NCI-H1092 treated with DMSO at 0.1 percent for 48 hours (cell line): ENCODE data around the gene ENTREP1.

ENCODE experiments used
- DNase-seq: peaks from one replicate; lab custom pipeline; 2025; lab: John Stamatoyannopoulos, UW

Gene ENTREP1

DNA sequence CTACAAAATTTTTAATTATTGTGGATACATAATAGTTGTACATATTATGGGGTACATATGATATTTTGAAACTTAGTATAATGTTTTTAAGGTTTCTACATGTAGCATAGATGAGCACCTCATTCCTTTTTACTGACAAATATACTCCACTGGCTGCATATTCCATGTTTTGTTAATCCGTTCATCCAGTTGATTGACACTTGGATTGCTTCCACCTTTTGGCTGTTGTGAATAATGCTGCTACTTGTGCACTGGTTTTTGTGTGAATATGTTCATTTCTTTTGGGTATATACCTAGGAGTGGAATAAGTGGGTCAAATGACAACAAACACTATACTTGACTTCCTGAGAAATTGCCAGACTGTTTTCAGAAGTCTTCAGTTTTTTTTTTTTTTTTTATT lies 2.8 kb upstream of the ENTREP1 start:
- DNase-seq = no peak

DNA sequence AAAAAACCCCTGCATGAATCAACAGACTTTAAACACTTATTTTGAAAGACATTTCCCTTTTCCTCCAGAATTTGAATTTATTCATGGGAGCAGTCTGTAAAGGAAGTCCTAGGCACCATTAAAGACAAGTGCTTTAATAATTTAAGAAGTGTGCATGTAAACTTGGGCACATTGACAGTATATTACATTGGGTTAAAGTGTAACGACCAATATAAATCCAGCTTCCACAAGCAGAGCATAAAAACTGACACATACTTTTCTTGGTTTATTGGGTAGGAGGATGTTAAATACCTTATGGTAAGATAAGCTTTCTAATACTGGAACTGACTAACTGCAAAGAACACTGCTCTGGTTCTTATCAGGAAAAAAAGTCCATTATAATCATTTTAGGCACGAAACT lies 1.2 kb upstream of the ENTREP1 start:
- no peak for DNase-seq

DNA sequence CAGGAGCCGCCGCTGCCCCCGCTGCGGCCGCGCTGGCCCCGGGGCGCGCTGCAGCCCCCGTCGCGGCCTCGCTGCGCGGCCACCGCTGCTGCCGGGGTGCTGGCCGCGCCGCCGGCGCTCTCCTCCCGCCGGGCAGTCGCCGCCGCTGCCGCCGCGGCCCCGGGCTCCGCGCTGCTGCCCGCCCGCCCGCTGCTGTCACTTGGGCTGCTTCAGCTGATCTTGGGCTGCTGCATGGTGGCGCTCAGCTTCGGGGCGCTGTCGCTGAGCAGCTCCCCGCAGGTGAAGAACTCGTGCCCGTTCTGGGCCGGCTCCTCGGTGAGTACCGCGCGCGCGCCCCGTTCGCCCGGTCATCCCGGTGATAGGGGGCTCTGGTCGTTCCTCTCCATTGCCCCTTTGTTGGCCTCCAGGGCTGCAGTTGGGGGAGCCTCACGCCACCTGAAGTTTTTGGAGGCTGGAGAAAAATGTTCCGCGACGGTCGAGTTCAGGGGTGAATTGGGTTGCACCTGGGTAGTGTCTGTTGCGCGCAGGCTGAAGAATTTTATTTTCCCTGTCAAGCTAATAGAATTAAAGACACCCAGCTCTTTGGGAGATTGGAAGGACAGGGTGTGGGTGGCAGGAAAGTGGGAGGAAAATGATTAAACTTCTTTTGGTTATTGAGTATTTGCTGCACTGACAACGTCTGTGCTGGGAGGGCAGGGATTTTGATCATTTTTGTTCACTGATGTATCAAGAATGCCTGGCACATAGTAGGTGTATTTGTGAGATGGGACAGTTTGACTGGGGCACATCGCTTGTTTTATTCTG lies 596 bp downstream of the ENTREP1 start:
- peak; percentile 21 for DNase-seq

DNA sequence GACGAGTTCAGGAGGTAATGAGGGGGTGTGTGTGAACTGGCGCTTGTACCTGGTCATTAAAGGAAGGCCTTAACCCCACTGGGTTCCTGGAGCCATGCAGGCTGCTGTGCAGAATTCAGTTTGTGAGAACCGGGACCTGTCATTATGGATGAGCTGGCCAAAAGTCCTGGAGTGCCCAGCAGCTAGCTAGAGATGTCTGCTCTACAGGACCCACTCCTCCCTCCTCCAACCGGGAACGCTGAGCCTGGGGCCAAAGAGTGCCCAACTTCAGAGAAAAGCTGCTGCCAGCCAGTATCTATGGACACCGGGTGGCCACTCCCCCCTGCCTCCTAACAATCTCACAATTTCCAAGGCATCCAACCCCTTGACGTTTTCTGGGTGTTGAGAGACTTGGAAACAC lies 1.2 kb downstream of the ENTREP1 start:
- DNase-seq = no peak

DNA sequence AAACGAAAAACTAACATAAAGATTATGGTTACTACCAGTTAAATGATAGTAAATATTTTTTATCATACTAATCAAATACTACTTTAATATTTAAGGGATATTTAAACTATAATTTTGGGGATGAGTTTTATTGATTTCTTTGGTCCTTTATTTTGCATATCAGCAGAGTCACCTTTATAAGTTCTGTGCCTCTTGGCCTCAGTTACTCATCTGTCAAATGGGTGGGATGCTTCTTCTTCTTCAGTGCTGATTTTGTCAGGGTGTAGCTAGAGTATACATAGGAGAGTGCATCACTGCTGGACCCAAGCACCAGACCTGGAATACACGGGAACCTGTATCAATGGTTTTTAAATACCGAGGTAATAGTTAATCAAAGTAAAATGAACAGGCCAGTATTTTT lies 5.6 kb downstream of the ENTREP1 start:
- DNase-seq = no peak

DNA sequence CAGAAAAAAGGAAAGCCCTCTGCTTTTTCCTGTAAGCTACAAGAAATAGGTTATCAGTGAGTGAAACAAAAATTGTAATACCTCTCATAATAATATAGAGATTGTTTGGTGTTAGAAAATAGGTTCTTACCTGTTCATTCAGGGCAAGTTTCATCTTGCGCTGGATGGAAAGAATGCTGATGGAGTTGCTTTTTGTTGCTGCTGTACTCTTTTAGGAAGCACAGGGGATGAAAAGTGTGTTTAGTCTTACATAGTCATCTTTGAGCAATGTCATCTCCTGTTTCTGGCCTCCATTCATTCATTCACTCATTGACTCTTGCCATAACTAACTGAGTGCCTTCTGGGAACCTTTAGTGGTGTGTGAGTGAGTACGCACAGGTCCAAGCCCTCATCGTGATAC lies 6.4 kb downstream of the ENTREP1 start:
- DNase-seq = no peak

DNA sequence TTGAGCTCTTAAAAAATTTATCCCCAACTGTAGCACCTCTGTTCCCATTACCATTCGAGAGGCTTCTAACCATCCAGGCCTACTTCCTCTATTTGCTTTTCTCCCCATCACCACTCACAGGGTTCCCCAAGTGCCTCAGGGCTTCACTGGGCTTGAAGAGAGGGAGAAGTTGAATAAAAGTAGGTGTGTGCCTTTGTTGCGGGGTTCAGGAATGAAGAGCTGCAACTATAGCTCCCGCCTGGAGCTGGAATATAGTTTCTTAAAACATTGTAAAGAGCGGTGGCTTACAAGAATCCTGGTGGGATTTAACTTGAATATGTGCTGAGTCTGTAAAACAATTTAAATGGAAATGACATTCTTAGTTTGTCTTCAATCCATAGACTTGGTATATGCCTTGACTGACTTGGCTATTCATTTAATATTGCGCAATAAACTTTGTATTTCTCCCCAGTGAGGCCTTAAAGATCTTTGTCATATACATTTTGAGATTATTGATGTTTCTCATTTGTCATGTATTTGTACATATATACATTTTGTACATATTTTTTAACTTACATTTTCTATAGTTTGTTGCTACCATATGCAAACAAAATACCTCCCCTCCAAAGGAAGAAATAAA lies 7.2 kb downstream of the ENTREP1 start:
- DNase-seq = no peak

DNA sequence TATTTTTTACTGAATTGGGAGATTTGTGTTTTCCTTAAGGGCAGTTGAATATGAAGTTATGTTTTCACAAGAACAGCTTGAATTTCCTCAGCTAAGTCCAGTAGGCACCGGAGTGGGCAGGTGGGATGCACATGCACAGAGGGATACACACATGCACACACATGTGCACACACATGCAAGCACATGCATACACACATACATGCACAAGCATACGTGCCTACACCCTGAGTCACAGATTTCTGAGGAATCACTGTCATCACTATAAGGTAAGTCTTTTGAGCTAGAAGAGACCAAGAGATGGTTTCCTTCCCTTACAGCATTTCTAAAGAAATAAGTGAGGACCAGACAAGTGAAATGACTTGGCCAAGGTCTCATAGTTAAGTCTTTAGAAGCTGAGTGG lies 8.7 kb downstream of the ENTREP1 start:
- no peak for DNase-seq

DNA sequence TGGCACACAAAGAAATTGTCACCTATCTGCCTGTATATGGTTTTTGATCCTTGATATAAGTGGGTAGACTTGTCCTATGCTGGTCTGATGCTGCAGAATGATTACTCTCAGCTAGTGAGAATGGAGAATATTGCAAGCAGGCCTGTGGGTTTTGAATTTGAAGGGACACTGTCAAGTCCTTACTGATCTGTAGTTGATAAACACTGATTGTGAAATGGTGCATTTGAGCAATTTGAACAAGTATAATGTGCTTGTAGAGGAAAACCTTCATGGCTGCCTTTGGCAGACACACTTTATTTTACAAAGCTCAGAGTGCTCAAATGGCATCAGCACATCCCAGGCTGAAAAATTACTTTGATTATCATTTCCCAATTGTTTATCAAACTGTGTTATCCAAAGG lies 9.3 kb downstream of the ENTREP1 start:
- no peak for DNase-seq

DNA sequence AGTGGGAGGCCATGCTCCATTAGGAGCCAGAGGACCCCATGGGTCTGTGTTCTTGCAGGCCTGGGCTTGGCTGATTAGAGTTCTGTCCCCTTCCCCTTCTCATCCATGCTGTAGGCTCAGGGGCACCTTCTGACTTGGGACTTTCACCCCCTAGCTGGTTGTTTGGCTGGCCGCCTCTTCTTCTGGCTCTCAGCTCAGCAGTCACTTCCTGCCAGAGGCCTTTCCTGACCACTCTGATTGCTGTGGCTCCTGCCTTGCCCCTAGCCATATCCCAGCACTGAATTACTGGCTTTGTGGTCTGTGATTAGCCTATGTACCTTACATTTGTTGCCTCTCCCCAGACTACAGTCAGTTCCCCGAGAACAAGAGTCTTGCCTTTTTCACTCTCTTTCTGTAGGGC lies 14.6 kb downstream of the ENTREP1 start:
- no peak for DNase-seq

DNA sequence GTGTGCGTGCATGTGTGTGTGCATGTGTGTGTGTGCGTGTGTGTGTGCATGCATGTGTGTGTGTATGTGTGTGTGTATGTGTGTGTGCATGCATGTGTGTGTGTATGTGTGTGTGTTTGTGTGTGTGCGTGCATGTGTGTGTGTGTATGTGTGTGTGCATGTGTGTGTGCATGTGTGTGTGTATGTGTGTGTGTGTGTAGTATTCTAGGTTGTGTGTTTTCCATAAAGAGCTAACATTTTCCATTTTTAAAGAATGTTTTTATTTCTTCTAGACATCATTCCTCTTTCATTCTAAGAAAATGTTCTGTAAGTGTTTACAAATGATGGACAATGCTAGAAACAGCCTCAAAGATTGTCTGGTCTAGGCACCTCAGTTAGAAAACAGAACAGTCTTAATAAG lies 15.6 kb downstream of the ENTREP1 start:
- no peak for DNase-seq

DNA sequence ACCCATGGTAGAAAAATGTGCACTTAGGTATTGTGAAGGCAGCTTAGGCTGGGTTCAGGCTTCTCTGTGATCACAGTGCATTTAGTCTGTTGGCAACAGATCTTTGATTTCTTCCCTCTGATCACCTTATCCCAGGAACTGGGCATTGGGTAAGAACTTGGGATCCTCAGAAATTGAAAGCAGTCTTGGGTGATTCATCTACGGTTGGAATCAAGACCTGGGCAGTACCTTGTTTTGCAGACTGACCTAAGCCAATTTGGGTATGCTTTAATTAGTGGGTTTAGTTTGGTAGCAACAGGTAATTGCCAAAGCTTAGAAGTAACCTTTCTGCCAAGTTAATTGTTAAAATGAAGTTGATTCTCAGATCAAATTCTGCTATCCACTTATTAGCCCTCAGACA lies 17.8 kb downstream of the ENTREP1 start:
- DNase-seq = no peak

DNA sequence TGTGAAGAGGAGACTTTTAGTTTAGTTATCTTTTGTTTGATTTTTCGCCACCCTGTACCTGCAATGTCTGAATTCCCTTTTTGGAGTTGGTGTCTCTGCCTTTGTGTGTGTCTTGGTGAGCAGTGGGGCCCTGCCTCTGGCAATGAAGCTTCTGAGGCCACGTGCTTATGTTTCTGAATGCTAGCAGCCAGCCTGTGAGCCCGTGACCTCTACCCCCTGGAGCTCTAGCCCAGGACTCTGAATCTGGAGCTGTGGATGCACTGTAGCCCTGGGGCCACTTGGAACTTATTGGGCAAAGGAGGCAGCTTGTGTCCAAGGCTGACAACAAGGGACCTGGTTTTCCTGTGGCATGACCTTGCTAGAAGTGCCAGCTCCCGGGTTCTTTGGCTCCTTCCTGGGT lies 19.4 kb downstream of the ENTREP1 start:
- no peak for DNase-seq

DNA sequence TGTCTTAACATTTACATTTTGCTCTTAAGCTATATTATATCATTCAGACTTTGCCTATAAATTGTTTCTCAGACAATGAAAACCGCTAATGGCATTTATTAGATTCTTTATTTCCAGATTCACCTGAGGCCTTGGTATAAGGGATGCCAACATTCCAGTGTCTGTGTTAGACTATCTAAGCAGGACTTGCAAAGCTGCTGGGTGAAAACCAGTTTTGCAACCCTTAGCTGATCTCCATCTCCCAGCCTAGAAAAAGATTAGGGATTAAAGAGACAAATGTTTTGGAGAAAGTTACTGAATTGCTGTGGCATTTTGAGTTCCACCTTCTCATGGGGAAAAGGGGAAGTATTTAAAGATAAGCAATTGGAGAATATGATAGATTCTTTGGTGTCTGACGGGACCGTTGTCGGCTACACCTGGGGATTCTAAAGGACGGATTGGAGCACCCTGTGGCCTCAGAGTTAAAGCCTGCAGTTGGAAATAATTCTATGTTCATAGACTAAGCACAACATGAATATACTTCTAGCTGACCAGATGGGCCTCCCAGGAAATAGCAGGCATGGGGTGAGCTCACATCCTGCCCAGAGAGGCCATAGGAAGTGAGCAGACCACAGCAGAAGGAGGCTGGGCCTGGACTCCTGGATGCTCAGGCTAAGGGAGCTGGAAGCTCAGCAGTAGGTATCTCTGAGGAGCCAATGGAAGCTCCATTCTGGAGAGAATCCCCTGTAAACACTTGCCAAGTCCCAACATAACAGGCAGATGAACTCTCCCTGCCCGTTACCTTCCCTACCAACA lies 21.8 kb downstream of the ENTREP1 start:
- no peak for DNase-seq

DNA sequence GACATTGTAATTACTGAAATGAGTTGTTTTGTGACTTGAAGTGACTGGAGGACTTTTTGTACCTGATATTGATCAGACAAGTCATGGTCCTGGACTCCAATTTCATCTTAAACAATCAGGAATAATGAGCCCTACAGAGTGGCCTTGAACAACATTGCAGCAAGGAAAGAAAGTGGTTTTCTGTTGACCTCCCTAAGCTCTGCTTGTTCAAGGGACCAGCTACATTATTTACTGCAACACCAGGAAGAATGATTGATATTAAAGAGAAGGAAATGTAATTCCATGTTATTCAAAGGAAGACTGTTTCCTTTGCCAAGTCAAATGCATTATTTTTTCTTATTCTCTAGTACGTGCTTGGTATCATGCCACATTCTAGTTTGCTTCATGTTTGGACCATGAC lies 22.6 kb downstream of the ENTREP1 start:
- no peak for DNase-seq

DNA sequence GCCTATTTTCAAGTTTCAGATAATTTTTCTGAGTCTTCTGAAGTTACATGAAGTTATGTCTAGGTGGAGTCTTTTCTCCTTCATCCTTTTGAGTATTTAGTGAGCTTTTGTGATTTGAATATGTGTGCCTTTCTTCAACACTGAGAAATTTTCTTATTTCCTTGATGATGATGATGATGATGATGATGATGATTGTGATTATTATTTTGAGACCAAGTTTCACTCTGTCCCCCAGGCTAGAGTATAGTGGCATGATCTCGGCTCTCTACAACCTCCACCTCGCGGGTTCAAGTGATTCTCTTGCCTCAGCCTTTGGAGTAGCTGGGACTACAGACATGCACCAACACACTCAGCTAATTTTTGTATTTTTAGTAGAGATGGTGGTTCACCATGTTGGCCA lies 26.2 kb downstream of the ENTREP1 start:
- DNase-seq = no peak

DNA sequence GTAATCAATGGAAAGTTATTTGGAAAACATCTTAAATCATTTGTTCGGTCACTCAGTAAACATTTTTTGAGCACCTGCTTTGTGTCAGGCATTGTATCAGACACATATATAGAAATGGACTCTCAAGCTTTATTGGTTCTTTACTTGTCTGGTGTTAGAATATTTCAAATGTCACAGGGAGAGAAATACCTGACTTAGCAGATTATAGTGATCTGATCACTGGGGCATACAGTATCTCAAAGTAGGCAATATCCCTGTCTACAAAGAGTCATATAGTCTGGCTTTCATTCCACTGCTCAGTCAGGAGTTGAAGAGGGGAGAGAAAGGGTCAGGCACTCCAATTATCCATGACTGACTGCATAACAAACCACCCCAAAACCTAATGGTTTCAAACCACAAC lies 30.2 kb downstream of the ENTREP1 start:
- DNase-seq = no peak

DNA sequence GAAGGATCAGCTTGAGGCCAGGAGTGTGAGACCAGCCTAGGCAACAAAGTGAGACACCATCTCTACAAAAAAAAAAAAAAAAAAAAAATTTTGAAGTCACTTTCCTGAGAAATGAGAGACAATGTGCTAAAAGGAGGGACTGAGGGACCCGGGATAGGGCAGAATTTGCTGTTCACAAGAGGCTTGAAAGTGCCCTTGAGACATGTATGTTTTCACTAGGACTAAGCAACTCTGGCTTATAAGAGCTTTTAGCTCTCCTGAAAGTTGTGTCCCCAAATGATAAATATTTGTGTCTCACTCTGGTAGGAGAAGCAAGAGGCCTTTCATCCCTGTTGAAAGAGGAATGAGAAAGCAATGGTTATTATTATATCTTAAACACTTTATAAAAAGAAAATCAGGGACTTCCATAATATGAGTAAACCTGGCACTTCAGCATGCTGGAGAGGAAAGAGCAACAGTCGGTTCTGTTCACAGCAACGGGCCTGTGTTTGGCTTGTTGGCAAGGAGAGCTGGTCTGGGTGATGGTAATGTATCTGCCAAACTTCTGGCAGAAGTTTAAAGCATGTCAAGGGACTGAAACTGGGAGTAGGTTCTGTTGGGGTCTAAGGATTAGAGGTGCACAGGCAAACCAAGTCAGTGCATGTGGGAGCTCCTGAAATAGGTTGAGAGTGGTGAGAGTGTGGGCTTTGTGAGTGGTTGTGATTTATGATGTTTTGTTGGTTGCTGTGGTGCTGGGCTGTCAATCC lies 32.2 kb downstream of the ENTREP1 start:
- no peak for DNase-seq

DNA sequence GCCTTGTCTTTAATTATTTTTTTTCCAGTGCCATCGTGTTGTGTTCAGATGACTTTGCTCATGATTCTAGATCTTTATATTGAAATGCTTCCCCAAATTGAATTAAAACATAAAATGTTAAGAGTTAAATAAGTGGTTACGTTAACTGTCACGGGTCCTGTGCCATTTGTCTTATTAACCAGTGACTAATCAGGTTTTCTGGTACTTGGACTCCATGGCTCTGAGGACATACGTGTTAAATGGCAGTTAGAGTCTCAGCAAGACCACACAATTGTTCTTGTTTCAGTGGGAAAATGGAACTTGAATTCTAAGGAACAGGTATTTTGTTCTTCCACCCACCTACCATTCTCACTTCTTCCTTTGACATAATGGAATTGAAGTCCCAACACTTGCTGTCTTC lies 32.8 kb downstream of the ENTREP1 start:
- no peak for DNase-seq

DNA sequence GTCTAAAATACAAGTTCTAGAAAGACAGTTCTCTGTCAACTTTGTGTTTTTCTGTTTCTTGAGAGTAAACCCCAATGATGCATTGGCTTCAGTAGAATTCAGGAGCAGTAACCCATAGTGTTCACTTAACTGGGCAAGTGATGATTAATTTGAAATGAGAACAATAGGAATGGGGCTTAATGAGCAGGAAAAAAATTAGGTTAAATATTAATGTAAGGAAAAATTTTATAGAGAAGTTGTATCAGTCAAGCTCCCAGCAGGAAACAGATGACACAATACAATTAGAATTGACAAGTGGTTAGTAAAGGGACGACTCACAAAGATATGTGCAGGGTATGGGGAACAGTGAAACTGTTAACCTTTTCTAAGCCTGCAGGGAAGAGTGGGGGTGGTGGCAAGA lies 38.2 kb downstream of the ENTREP1 start:
- no peak for DNase-seq

DNA sequence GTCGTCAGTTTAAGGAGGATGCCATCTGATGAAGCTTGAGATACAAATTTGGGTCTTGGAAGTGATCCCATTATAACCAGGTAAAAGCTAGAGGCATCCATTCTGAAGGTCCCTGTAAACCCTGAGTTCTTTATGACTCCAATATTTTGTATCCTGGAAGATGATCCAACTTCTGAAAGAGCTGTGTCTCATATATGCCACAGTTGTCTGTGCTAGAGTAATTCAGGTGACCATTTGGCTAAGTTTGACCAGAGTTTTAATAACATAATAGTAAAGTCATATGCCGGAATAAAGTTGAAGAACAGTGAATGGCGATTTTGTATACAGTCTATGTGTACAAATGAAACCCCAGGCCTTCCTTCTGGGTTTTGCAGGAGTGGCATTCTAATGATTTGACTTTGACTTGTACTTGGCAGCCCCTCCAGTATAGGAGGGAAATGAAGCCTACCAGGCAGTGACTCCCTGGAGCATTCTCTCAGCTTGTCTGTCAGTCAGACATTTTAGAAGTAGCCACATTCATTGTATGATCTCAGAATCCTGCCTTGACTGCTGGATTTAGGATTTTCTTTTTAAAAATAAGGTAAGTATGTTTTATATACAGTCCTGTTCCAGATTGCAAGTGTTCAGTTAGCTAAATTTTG lies 39.6 kb downstream of the ENTREP1 start:
- no peak for DNase-seq

DNA sequence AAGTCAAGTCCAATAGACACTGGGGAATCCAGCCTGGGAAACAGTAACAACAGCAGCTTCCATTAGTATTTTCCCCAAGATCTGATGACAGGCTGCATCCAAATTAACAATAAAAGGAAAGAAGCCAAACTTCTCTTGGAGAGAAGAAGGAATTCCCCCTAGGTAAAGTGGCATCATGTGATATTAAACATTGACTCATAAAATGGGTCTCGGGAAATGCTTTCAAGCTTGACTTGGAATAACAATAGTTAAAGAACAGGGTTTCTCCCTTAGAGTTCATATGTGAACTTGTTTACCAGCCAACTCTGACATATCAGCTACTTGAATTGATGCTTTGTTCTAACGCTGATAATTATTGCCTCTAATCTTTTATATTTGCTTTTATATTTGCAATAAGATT lies 45.4 kb downstream of the ENTREP1 start:
- DNase-seq = no peak
